Fibroblast of lung (primary cell): Measurements from ENCODE around the gene CFAP61. TPM values are rescaled to one million over a fixed set of nuclear protein-coding genes. Genes with fewer than 3 reads are reported as not detected.
A peak's percentile ranks its signal among the peaks of the same experiment; 100 is the strongest.

Experiments
- DNase-seq, 2 donors: peaks; one replicate each; pipeline versions ENCODE4 v3.0.0 to v3.0.0-alpha.2; 2010; ENCODE audit warnings: low read depth in 2 of 2
- H2AFZ ChIP-seq: 2 replicates; pipeline ENCODE4 v1.5.1; 2012; ENCODE audit warnings: low read length, control low read depth, inconsistent platforms
- H3K27ac ChIP-seq: 2 replicates; pipeline ENCODE4 v1.5.1; 2011; ENCODE audit warnings: low read length, control low read depth; ENCODE audit not compliant: insufficient read depth
- H3K27me3 ChIP-seq: 2 replicates; pipeline ENCODE4 v1.5.1; 2011; ENCODE audit warnings: mild to moderate bottlenecking, low read length; ENCODE audit not compliant: control insufficient read depth, insufficient read depth
- H3K36me3 ChIP-seq: 2 replicates; pipeline ENCODE4 v1.5.1; 2011; ENCODE audit warnings: low read length; ENCODE audit not compliant: control insufficient read depth, insufficient read depth
- H3K4me1 ChIP-seq: 2 replicates; pipeline ENCODE4 v1.5.1; 2011; ENCODE audit warnings: low read length; ENCODE audit not compliant: control insufficient read depth, insufficient read depth; ENCODE audit errors: extremely low read depth
- H3K4me2 ChIP-seq: 2 replicates; pipeline ENCODE4 v1.5.1; 2011; ENCODE audit warnings: low read length, control low read depth; ENCODE audit not compliant: insufficient read depth; ENCODE audit errors: extremely low read depth
- H3K4me3 ChIP-seq, 4 experiments: fragments of 200-600 bp in 1 of 4; sonication (generic) in 1 of 4; replicated peaks in 1 of 4; 2 replicates each; pipeline ENCODE4 v1.5.1; 2011 to 2016; ENCODE audit warnings: low read length in 4 of 4, low read depth in 3 of 4, mild to moderate bottlenecking in 3 of 4, control low read depth in 2 of 4, inconsistent platforms in 1 of 4, mixed read lengths in 1 of 4; ENCODE audit not compliant: insufficient read depth in 1 of 4; ENCODE audit errors: control extremely low read depth in 1 of 4
- H3K79me2 ChIP-seq: 2 replicates; pipeline ENCODE4 v1.5.1; 2012; ENCODE audit warnings: mild to moderate bottlenecking, low read length, inconsistent platforms; ENCODE audit not compliant: control insufficient read depth, insufficient read depth
- H3K9ac ChIP-seq: 2 replicates; pipeline ENCODE4 v1.5.1; 2011; ENCODE audit warnings: mild to moderate bottlenecking, low read length, control low read depth; ENCODE audit not compliant: insufficient read depth
- H3K9me3 ChIP-seq: 2 replicates; pipeline ENCODE4 v1.5.1; 2012; ENCODE audit warnings: low read depth, low read length; ENCODE audit not compliant: control insufficient read depth, insufficient read depth
- H4K20me1 ChIP-seq: 2 replicates; pipeline ENCODE4 v1.5.1; 2011; ENCODE audit warnings: low read length; ENCODE audit not compliant: control insufficient read depth, insufficient read depth; ENCODE audit errors: extremely low read depth
- CTCF ChIP-seq, 2 donors: IDR thresholded peaks in 1 of 2; conservative IDR thresholded peaks in 1 of 2; 1 replicate in 1 of 2; 2 replicates in 1 of 2; pipeline ENCODE4 v1.5.1; 2011 to 2012; ENCODE audit warnings: low read length in 2 of 2, control low read depth in 1 of 2, inconsistent platforms in 1 of 2, low read depth in 1 of 2, mild to moderate bottlenecking in 1 of 2
- EZH2 ChIP-seq: IDR thresholded peaks from 2 replicates; pipeline ENCODE4 v1.5.1; 2012; ENCODE audit warnings: low read length, control low read depth, mild to moderate bottlenecking; ENCODE audit errors: missing control alignments
- polyA plus RNA-seq, 2 donors: library from polyadenylated mRNA; depleted of rRNA in 1 of 2; stranded (reverse) in 1 of 2; unstranded in 1 of 2; fragments of >200 nt; gene quantifications; 2 replicates each; pipeline ENCODE4 v1.2.1, GENCODE V29; 2011 to 2012; ENCODE audit warnings: missing spikeins in 1 of 2
- total RNA-seq: library from RNA; depleted of rRNA; stranded (reverse); fragments of >200 nt; gene quantifications from 2 replicates; pipeline ENCODE4 v1.2.1, GENCODE V29; 2014

The CFAP61 gene
- total and polyA plus RNA-seq, 2 donors (not counting 1 experiment from before 2014, with no cell fraction given) = not detected

DNA sequence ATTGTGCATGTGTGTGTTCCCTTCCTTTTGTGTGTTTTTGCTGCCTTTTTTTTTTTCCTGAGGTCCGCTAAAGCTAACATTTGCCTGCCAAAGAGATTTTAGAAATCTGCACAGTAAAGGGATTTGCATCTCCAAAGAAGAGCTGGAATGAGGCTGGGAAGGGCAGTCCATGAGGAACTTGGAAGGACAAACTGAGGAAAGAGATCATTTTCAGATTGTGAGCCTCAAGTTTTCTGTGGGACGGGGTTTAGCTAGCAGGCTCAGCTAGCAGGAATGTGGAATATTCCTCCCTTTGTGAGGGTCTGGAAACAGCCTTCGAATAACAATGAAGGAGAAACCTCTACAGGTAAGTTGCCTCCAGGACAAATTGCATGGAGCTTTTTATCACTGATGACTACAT, 319.3 kb downstream of the CFAP61 start:
- no peaks in the 10 kb centered on the region for H3K36me3 ChIP-seq
- no peak for DNase-seq
- H3K4me3 ChIP-seq = no peak overlapping the region
- no peak overlapping the region for H3K9ac ChIP-seq
- TF ChIP-seq CTCF (conservative IDR thresholded peaks at IDR 0.05 in 1 of 2, IDR thresholded peaks at IDR 0.05 in 1 of 2; ENCODE audit: low read depth in 1 of 2, low read length in 2 of 2) (no peak), EZH2 (no peak)
- H3K27me3 ChIP-seq = peaks cover 53% of the 10 kb centered on the region
- H3K27ac ChIP-seq = no peak overlapping the region
- no peaks in the 10 kb centered on the region for H3K4me1 ChIP-seq
- no peaks in the 10 kb centered on the region for H4K20me1 ChIP-seq
- no peak overlapping the region for H3K4me2 ChIP-seq
- H2AFZ ChIP-seq = no peak overlapping the region
- H3K9me3 ChIP-seq = no peaks in the 10 kb centered on the region
- no peaks in the 10 kb centered on the region for H3K79me2 ChIP-seq

DNA sequence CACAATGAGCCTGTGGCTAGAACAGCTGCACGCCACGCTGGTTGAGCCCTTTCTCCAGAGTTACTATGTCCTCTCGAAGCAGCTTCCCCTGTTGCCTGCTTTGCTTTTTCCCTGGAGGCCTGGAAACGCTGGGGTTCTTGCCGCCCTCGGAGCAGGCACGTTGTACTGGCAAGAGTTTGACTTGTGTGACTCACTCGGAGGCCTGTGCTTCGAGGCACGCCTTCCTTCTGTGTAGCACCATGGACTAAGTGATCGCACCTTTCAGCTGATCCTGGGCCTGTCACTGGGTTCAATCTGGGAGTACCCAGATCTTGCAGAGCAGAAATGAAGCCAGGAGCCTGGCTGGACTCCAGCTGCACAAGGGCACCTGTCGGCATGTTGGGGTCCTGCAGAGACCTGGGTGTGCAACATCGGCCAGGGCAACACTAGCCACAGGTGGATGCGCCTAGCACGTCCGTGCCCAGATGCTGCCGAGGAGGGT, 320.8 kb downstream of the CFAP61 start:
- no peak overlapping the region for H3K4me3 ChIP-seq
- no peaks in the 10 kb centered on the region for H3K36me3 ChIP-seq
- peak; percentile 15 to 45 for DNase-seq
- TF ChIP-seq EZH2 (no peak), CTCF (conservative IDR thresholded peaks at IDR 0.05 in 1 of 2, IDR thresholded peaks at IDR 0.05 in 1 of 2; ENCODE audit: low read depth in 1 of 2, low read length in 2 of 2) (no peak)
- H4K20me1 ChIP-seq = no peaks in the 10 kb centered on the region
- no peaks in the 10 kb centered on the region for H3K79me2 ChIP-seq
- H3K27me3 ChIP-seq = peaks cover 42% of the 10 kb centered on the region
- H3K27ac ChIP-seq = no peak overlapping the region
- H3K9me3 ChIP-seq = no peaks in the 10 kb centered on the region
- H3K9ac ChIP-seq = no peak overlapping the region
- no peak overlapping the region for H2AFZ ChIP-seq
- H3K4me2 ChIP-seq = no peak overlapping the region
- no peaks in the 10 kb centered on the region for H3K4me1 ChIP-seq

DNA sequence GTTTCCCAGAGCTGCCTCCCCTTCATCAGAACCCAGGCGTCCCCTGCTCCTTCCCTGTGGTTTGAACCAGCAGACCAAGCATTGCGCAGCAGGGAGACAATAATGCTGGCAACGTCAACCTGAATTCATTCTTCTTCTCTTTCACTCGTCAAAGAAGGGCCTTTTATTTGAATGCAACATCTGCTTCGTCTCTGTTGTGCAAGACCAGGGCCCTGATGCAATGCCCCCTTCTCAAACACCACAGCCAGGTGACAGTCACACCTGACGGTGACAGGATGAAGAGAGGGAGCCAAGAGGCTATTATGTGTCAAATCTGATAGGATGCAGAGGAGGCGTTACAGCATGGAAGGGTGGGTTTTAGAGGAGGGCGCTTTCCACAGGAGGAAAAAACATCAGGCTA, 323.5 kb downstream of the CFAP61 start:
- no peak overlapping the region for H3K27ac ChIP-seq
- H3K36me3 ChIP-seq = no peaks in the 10 kb centered on the region
- H3K79me2 ChIP-seq = no peaks in the 10 kb centered on the region
- no peak for DNase-seq
- no peak overlapping the region for H2AFZ ChIP-seq
- no peak for TF ChIP-seq EZH2
- no peak for TF ChIP-seq CTCF (conservative IDR thresholded peaks at IDR 0.05 in 1 of 2, IDR thresholded peaks at IDR 0.05 in 1 of 2; ENCODE audit: low read depth in 1 of 2, low read length in 2 of 2)
- H3K4me2 ChIP-seq = no peak overlapping the region
- H3K4me1 ChIP-seq = no peaks in the 10 kb centered on the region
- H4K20me1 ChIP-seq = no peaks in the 10 kb centered on the region
- no peaks in the 10 kb centered on the region for H3K9me3 ChIP-seq
- no peak overlapping the region for H3K4me3 ChIP-seq
- H3K9ac ChIP-seq = no peak overlapping the region
- H3K27me3 ChIP-seq = peaks cover 23% of the 10 kb centered on the region
